Measurements from ENCODE around the gene NR6A1.

NR6A1 gene

GRCh38 chr9:124557895-124558294, 213.2 kb downstream of the NR6A1 start:
- Histone ChIP-seq H3K36me3 (ENCODE audit: low read length) (no peaks in the 10 kb centered on the region), H3K27ac (ENCODE audit: low read depth, low read length) (no peak overlapping the region), H3K9me2 (replicated peaks; ENCODE audit: insufficient read depth, low read length) (no peaks in the 10 kb centered on the region), H3K4me2 (ENCODE audit: low read depth, low read length, poor library complexity, severe bottlenecking) (no peak overlapping the region), H4K20me1 (ENCODE audit: low read depth, low read length) (no peaks in the 10 kb centered on the region), H2AFZ (ENCODE audit: low read depth, low read length, severe bottlenecking) (no peak overlapping the region), H3K4me3 (ENCODE audit: insufficient read depth, low read length, poor library complexity, severe bottlenecking) (no peak overlapping the region), H3K9ac (ENCODE audit: low read length) (no peak overlapping the region), H3K9me3 (ENCODE audit: insufficient read depth, low read length) (no peaks in the 10 kb centered on the region), H3F3A (ENCODE audit: insufficient read depth) (no peaks in the 10 kb centered on the region), H3K79me2 (ENCODE audit: insufficient read depth, low read length) (no peaks in the 10 kb centered on the region), H3K27me3 (ENCODE audit: low read length) (no peaks in the 10 kb centered on the region)
- no peak for TF ChIP-seq CTCF (IDR thresholded peaks at IDR 0.05; ENCODE audit: insufficient read depth, low read length, poor library complexity, severe bottlenecking)
- no peak for TF ChIP-seq EZH2phosphoT487 (conservative IDR thresholded peaks at IDR 0.05; ENCODE audit: low read length)

- no peak overlapping the region for H3K9ac ChIP-seq (ENCODE audit: low read length)
- no peaks in the 10 kb centered on the region for H3K36me3 ChIP-seq (ENCODE audit: low read length)
- H3K9me2 ChIP-seq (replicated peaks; ENCODE audit: insufficient read depth, low read length) = no peaks in the 10 kb centered on the region
- TF ChIP-seq CTCF (IDR thresholded peaks at IDR 0.05; ENCODE audit: insufficient read depth, low read length, poor library complexity, severe bottlenecking) (no peak), EZH2phosphoT487 (conservative IDR thresholded peaks at IDR 0.05; ENCODE audit: low read length) (no peak)
- no peak overlapping the region for H3K4me3 ChIP-seq (ENCODE audit: insufficient read depth, low read length, poor library complexity, severe bottlenecking)
- no peaks in the 10 kb centered on the region for H3K9me3 ChIP-seq (ENCODE audit: insufficient read depth, low read length)
- H3F3A ChIP-seq (ENCODE audit: insufficient read depth) = no peaks in the 10 kb centered on the region
- no peaks in the 10 kb centered on the region for H3K27me3 ChIP-seq (ENCODE audit: low read length)
- H4K20me1 ChIP-seq (ENCODE audit: low read depth, low read length) = no peaks in the 10 kb centered on the region
- H3K4me2 ChIP-seq (ENCODE audit: low read depth, low read length, poor library complexity, severe bottlenecking) = no peak overlapping the region
- no peak overlapping the region for H2AFZ ChIP-seq (ENCODE audit: low read depth, low read length, severe bottlenecking)
- H3K27ac ChIP-seq (ENCODE audit: low read depth, low read length) = no peak overlapping the region
- no peaks in the 10 kb centered on the region for H3K79me2 ChIP-seq (ENCODE audit: insufficient read depth, low read length)
Measured at GRCh38 chr9:124555043-124555442, 216.1 kb downstream of the NR6A1 start.

GRCh38 chr9:124553738-124554137, 217.4 kb downstream of the NR6A1 start:
- Histone ChIP-seq H3K27ac (ENCODE audit: low read depth, low read length) (no peak overlapping the region), H2AFZ (ENCODE audit: low read depth, low read length, severe bottlenecking) (no peak overlapping the region), H3K4me3 (ENCODE audit: insufficient read depth, low read length, poor library complexity, severe bottlenecking) (no peak overlapping the region), H3F3A (ENCODE audit: insufficient read depth) (no peaks in the 10 kb centered on the region), H3K9ac (ENCODE audit: low read length) (no peak overlapping the region), H3K4me2 (ENCODE audit: low read depth, low read length, poor library complexity, severe bottlenecking) (no peak overlapping the region), H3K9me2 (replicated peaks; ENCODE audit: insufficient read depth, low read length) (no peaks in the 10 kb centered on the region), H3K36me3 (ENCODE audit: low read length) (no peaks in the 10 kb centered on the region), H3K9me3 (ENCODE audit: insufficient read depth, low read length) (no peaks in the 10 kb centered on the region), H4K20me1 (ENCODE audit: low read depth, low read length) (no peaks in the 10 kb centered on the region), H3K79me2 (ENCODE audit: insufficient read depth, low read length) (no peaks in the 10 kb centered on the region), H3K27me3 (ENCODE audit: low read length) (no peaks in the 10 kb centered on the region)
- TF ChIP-seq EZH2phosphoT487 (conservative IDR thresholded peaks at IDR 0.05; ENCODE audit: low read length) = no peak

- Histone ChIP-seq H3K9me3 (ENCODE audit: insufficient read depth, low read length) (no peaks in the 10 kb centered on the region), H2AFZ (ENCODE audit: low read depth, low read length, severe bottlenecking) (no peak overlapping the region), H3K4me2 (ENCODE audit: low read depth, low read length, poor library complexity, severe bottlenecking) (no peak overlapping the region)
Measured at GRCh38 chr9:124552273-124552605, 218.9 kb downstream of the NR6A1 start.

More at GRCh38 chr9:124552273-124552605, 218.9 kb downstream of the NR6A1 start:
- no peaks in the 10 kb centered on the region for H3K27me3 ChIP-seq (ENCODE audit: low read length)
- no peaks in the 10 kb centered on the region for H3K79me2 ChIP-seq (ENCODE audit: insufficient read depth, low read length)
- H3K4me3 ChIP-seq (ENCODE audit: insufficient read depth, low read length, poor library complexity, severe bottlenecking) = no peak overlapping the region
- no peaks in the 10 kb centered on the region for H4K20me1 ChIP-seq (ENCODE audit: low read depth, low read length)
- no peaks in the 10 kb centered on the region for H3K9me2 ChIP-seq (replicated peaks; ENCODE audit: insufficient read depth, low read length)
- no peaks in the 10 kb centered on the region for H3K36me3 ChIP-seq (ENCODE audit: low read length)
- H3K9ac ChIP-seq (ENCODE audit: low read length) = no peak overlapping the region
- no peak overlapping the region for H3K27ac ChIP-seq (ENCODE audit: low read depth, low read length)
- H3F3A ChIP-seq (ENCODE audit: insufficient read depth) = no peaks in the 10 kb centered on the region
- no peak for TF ChIP-seq EZH2phosphoT487 (conservative IDR thresholded peaks at IDR 0.05; ENCODE audit: low read length)
- TF ChIP-seq CTCF (IDR thresholded peaks at IDR 0.05; ENCODE audit: insufficient read depth, low read length, poor library complexity, severe bottlenecking) = no peak
